SU-DHL-6 (cell line): Measurements from ENCODE around the gene COL20A1.

Experiments used
- H2AFZ ChIP-seq: fragments of 200-600 bp; sonication (generic); 2 replicates; pipeline ENCODE4 v1.6.1; 2014; ENCODE audit warnings: low read depth, mild to moderate bottlenecking, moderate library complexity, mixed read lengths, antibody characterized with exemption, low read length; ENCODE audit not compliant: severe bottlenecking
- H3F3A ChIP-seq: fragments of 200-600 bp; shearing (Covaris generic); 2 replicates; pipeline ENCODE4 v1.6.0; 2016; ENCODE audit warnings: antibody characterized with exemption, mild to moderate bottlenecking; ENCODE audit not compliant: insufficient read depth
- H3K27ac ChIP-seq: fragments of 200-600 bp; sonication (generic); 2 replicates; pipeline ENCODE4 v1.5.1; 2016; ENCODE audit warnings: low read depth, mild to moderate bottlenecking, low read length, moderate library complexity, mixed read lengths
- H3K27me3 ChIP-seq: fragments of 200-600 bp; sonication (generic), shearing (Covaris generic); 2 replicates; pipeline ENCODE4 v1.6.0; 2014; ENCODE audit warnings: mild to moderate bottlenecking, low read length
- H3K36me3 ChIP-seq: fragments of 200-600 bp; sonication (generic); 2 replicates; pipeline ENCODE4 v1.6.1; 2014; ENCODE audit warnings: mild to moderate bottlenecking, low read length, mixed read lengths
- H3K4me2 ChIP-seq: fragments of 300-600, 200-600 bp; shearing (Covaris generic), sonication (generic); 2 replicates; pipeline ENCODE4 v1.6.0; 2014; ENCODE audit warnings: low read length, low read depth, mild to moderate bottlenecking; ENCODE audit not compliant: poor library complexity, severe bottlenecking
- H3K4me3 ChIP-seq: fragments of 200-600 bp; sonication (generic); 2 replicates; pipeline ENCODE4 v1.5.1; 2014; ENCODE audit warnings: antibody characterized with exemption, low read length, mild to moderate bottlenecking, mixed read lengths; ENCODE audit not compliant: insufficient read depth, poor library complexity, severe bottlenecking
- H3K79me2 ChIP-seq: fragments of 200-600 bp; sonication (generic); 2 replicates; pipeline ENCODE4 v1.6.1; 2014; ENCODE audit warnings: mild to moderate bottlenecking, low read length, moderate library complexity; ENCODE audit not compliant: insufficient read depth
- H3K9ac ChIP-seq: fragments of 200-600 bp; sonication (generic); 2 replicates; pipeline ENCODE4 v1.7.0; 2014; ENCODE audit warnings: mild to moderate bottlenecking, low read length
- H3K9me2 ChIP-seq: fragments of 200-600 bp; sonication (generic); replicated peaks from 2 replicates; pipeline ENCODE4 v1.6.1; 2014; ENCODE audit warnings: low read length; ENCODE audit not compliant: insufficient read depth
- H3K9me3 ChIP-seq: fragments of 200-600 bp; sonication (generic); 2 replicates; pipeline ENCODE4 v1.6.1; 2014; ENCODE audit warnings: low read length, mixed read lengths; ENCODE audit not compliant: insufficient read depth
- H4K20me1 ChIP-seq: fragments of 200-600 bp; sonication (generic); 2 replicates; pipeline ENCODE4 v1.6.1; 2014; ENCODE audit warnings: low read depth, mild to moderate bottlenecking, antibody characterized with exemption, low read length, moderate library complexity, mixed read lengths
- CTCF ChIP-seq: fragments of 200-600 bp; sonication (generic); IDR thresholded peaks from one replicate; pipeline ENCODE4 v1.5.1; 2017; ENCODE audit warnings: antibody characterized with exemption, mild to moderate bottlenecking, low read length, moderate library complexity; ENCODE audit not compliant: insufficient read depth, poor library complexity, severe bottlenecking
- EZH2phosphoT487 ChIP-seq: fragments of 200-600 bp; sonication (generic), shearing (Covaris generic); conservative IDR thresholded peaks from 2 replicates; pipeline ENCODE4 v1.6.1; 2018; ENCODE audit warnings: mild to moderate bottlenecking, antibody characterized with exemption, low read length, moderate library complexity, mixed read lengths

The COL20A1 gene

GRCh38 chr20:63269724-63270123 lies 23.3 kb upstream of the COL20A1 start:
- Histone ChIP-seq H3K27ac (no peak overlapping the region), H3K27me3 (no peaks in the 10 kb centered on the region), H3K9ac (no peak overlapping the region), H3K4me3 (no peak overlapping the region), H2AFZ (no peak overlapping the region), H3K4me2 (no peak overlapping the region), H3F3A (no peaks in the 10 kb centered on the region), H3K9me3 (no peaks in the 10 kb centered on the region), H3K79me2 (peaks cover 17% of the 10 kb centered on the region), H4K20me1 (no peaks in the 10 kb centered on the region), H3K36me3 (no peaks in the 10 kb centered on the region), H3K9me2 (no peaks in the 10 kb centered on the region)
- TF ChIP-seq CTCF (no peak), EZH2phosphoT487 (no peak)

DNA sequence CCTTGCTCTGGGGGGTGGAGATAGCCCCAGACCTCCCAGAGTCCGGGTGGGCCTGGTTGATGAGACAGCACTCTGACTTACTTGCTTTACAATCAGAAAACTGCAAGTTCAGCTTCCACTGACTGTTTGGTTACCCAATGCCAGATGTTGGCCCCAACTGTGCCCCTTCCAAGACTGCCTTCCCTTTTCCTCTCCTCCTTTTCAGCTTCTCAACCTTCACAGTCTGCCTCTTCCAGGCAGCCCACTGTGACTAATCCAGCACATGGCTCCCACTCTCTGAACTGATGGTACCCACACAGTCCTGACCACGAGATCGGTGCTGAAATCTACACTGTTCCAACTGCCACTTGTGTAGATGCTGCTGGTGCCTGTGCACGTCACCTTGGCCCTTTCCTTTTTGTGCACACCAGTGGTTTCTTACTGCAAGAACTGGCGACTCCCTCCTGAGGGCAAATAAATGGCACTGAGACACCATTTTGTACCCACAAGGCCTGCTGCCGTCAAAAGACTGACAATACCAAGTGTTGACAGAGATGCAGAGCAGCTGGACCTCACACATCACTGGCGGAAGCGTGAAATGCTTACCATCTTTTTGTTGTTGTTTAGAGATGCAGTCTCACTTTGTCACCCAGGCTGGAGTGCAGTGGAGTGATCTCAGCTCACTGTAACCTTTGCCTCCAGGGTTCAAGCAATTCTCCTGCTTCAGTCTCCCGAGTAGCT lies 22.2 kb upstream of the COL20A1 start:
- TF ChIP-seq CTCF (no peak), EZH2phosphoT487 (no peak)
- Histone ChIP-seq H3K4me2 (no peak overlapping the region), H4K20me1 (no peaks in the 10 kb centered on the region), H3K4me3 (no peak overlapping the region), H3K27me3 (no peaks in the 10 kb centered on the region), H3K27ac (no peak overlapping the region), H3K9me2 (no peaks in the 10 kb centered on the region), H2AFZ (no peak overlapping the region), H3F3A (no peaks in the 10 kb centered on the region), H3K79me2 (peaks cover 26% of the 10 kb centered on the region), H3K9ac (no peak overlapping the region), H3K9me3 (no peaks in the 10 kb centered on the region), H3K36me3 (no peaks in the 10 kb centered on the region)

- Histone ChIP-seq H4K20me1 (no peaks in the 10 kb centered on the region), H3K36me3 (no peaks in the 10 kb centered on the region), H3K9me2 (no peaks in the 10 kb centered on the region), H3K27ac (no peak within 1 kb of the TSS), H3K79me2 (peaks cover 30% of the 10 kb centered on the region), H3K4me3 (peak within 1 kb of the TSS; percentile 98), H3K9ac (peak within 1 kb of the TSS; percentile 75), H3K27me3 (no peaks in the 10 kb centered on the region), H3K9me3 (no peaks in the 10 kb centered on the region), H2AFZ (peak within 1 kb of the TSS; percentile 49), H3F3A (no peaks in the 10 kb centered on the region), H3K4me2 (peak within 1 kb of the TSS; percentile 95)
- TF ChIP-seq CTCF (no peak), EZH2phosphoT487 (no peak)
Measured at GRCh38 chr20:63272105-63273058, 20.6 kb upstream of the COL20A1 start, which contains the start of gene ARFGAP1. Gene ARFGAP1 (plus strand): TSS chr20:63272813. CDS start chr20:63275581, 2,768 bp downstream.
